ENCODE data around the gene PTAR1.

Gene PTAR1

DNA sequence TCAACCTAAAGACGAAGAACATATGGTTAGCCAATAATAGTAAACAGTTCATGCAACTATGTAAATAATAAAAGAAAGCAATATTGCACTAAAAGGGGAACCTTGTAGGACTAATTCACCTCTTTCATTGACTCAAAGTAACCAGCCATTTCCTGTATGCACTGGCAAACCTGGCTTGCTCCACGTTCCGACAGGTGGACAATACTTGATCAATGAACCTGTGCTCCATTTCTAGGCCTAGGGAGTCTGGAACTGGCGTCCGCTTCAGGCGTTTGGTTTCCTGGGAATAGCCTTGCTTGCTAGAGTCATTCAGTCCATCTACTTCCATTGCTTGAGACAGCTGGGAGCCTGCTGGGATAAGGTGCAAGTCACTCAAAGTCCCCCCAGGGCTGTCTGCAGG lies 41.6 kb downstream of the PTAR1 start:
- TF ChIP-seq, protein P1, sequence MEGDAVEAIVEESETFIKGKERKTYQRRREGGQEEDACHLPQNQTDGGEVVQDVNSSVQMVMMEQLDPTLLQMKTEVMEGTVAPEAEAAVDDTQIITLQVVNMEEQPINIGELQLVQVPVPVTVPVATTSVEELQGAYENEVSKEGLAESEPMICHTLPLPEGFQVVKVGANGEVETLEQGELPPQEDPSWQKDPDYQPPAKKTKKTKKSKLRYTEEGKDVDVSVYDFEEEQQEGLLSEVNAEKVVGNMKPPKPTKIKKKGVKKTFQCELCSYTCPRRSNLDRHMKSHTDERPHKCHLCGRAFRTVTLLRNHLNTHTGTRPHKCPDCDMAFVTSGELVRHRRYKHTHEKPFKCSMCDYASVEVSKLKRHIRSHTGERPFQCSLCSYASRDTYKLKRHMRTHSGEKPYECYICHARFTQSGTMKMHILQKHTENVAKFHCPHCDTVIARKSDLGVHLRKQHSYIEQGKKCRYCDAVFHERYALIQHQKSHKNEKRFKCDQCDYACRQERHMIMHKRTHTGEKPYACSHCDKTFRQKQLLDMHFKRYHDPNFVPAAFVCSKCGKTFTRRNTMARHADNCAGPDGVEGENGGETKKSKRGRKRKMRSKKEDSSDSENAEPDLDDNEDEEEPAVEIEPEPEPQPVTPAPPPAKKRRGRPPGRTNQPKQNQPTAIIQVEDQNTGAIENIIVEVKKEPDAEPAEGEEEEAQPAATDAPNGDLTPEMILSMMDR (IDR thresholded peaks at IDR 0.05) = no peak

DNA sequence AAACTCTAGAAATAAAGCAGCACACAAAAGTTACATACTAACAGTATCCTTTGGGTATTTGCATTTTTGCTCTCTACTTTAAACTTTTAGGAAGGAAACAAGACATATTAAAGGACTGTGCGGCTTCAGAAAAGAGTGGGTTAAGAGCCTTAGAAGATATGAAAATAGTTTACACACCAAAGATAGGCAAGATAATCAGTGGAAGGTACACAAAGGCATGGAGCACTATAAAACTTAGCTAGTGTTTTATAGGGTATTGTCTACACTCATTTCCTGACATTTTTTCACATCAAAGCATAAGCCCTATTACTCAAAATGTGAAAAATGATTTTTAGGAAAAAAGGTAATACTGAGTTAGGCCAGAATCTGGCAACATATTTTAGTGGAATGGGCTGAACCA lies 44.0 kb downstream of the PTAR1 start:
- TF ChIP-seq, protein P1 (IDR thresholded peaks at IDR 0.05) = no peak

GRCh38 chr9:69715096-69715495 lies 44.7 kb downstream of the PTAR1 start:
- TF ChIP-seq, protein P1 (IDR thresholded peaks at IDR 0.05) = no peak

DNA sequence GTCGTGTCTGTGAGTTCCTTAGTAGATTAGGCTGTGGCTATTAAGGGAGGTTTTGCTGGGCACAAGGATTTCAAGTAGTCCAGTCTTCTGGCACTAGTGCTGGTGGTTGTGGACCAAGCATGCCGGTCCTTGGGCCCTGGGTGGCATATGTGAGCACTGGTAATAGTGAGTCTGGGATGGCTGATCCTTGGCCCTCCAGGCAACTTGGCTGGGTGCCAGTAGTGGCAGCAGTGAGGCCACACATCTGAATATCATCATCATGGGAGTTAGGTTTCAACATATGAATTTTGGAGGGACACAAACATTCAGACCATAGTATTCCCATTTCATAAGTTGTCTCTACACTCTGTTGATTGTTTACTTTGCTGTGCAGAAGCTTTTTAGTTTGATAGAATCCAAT lies 62.3 kb downstream of the PTAR1 start:
- TF ChIP-seq, protein P1 (IDR thresholded peaks at IDR 0.05) = no peak

DNA sequence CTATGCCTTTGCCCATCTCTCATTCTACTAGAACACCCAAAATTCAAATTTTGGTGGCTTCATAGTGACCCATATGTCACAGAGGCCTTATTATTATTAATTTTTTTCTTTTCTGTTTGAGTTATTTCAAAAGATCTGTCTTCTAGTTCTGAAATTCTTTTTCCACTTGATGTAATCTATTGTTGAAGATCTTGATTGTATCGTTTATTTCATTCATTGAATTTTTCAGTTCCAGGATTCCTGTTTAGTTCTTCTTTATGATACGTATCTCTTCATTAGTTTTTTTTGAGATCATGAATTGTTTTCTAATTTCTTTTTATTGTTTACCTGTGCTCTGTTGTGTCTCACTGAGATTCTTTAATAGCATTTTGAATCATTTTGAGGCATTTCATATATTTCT lies 63.0 kb downstream of the PTAR1 start:
- TF ChIP-seq, protein P1 (IDR thresholded peaks at IDR 0.05) = no peak

- TF ChIP-seq, protein P1 (IDR thresholded peaks at IDR 0.05) = no peak
These were observed 69.7 kb downstream of the PTAR1 start for GRCh38 chr9:69689991-69690538.

- TF ChIP-seq, protein P1 (IDR thresholded peaks at IDR 0.05) = no peak
These were observed 75.9 kb downstream of the PTAR1 start for GRCh38 chr9:69683927-69684326.
